PFSK-1 (cell line): ENCODE measurements around the gene CCDC93.

ENCODE experiments used
- FOXP2 ChIP-seq: optimal IDR thresholded peaks from 2 replicates; pipeline ENCODE3; 2011; ENCODE audit warnings: borderline replicate concordance, control low read depth, inconsistent platforms; ENCODE audit not compliant: insufficient read depth; ENCODE audit errors: extremely low read length, extremely low read depth
- POLR2AphosphoS5 ChIP-seq: IDR thresholded peaks from 2 replicates; pipeline ENCODE4 v1.6.1; 2012; ENCODE audit warnings: low read depth, mild to moderate bottlenecking, control low read depth, low read length, moderate library complexity
- SIN3A ChIP-seq: IDR thresholded peaks from 2 replicates; pipeline ENCODE4 v1.6.1; 2012; ENCODE audit warnings: mild to moderate bottlenecking, low read length, moderate library complexity, borderline replicate concordance; ENCODE audit not compliant: insufficient read depth
- TAF1 ChIP-seq: IDR thresholded peaks from 2 replicates; pipeline ENCODE4 v1.6.1; 2012; ENCODE audit warnings: low read length, control low read depth, borderline replicate concordance; ENCODE audit not compliant: insufficient read depth
- TF ChIP-seq, protein P1 (sequence below), 2 experiments: IDR thresholded peaks; 2 replicates each; pipeline versions ENCODE4 v1.6.1 to v1.8.0; 2011 to 2012; ENCODE audit warnings: low read depth in 2 of 2, low read length in 2 of 2, control low read depth in 1 of 2, inconsistent platforms in 1 of 2, mild to moderate bottlenecking in 1 of 2, moderate library complexity in 1 of 2; ENCODE audit not compliant: insufficient read depth in 1 of 2

CCDC93 gene

DNA sequence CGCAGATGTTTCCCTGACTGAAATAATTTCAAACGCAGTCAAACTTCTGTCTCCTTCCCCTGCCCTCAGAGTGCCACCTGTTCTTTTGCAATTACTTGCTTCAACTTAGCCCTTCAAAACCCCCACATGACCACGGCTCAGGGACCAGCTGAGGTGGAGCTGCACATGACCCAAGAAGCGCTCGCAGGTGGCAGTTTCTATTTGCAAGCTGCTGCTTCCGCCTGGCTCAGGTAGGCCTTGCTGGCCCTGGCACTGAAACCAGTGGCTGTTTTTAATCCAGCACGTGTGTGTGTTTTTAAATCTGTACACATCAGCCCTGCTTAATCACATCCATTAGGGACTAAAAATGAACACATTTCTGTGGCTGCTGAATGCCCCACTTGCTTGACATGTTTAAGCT is 95.3 kb downstream of the CCDC93 start:
- TF ChIP-seq, protein P1, sequence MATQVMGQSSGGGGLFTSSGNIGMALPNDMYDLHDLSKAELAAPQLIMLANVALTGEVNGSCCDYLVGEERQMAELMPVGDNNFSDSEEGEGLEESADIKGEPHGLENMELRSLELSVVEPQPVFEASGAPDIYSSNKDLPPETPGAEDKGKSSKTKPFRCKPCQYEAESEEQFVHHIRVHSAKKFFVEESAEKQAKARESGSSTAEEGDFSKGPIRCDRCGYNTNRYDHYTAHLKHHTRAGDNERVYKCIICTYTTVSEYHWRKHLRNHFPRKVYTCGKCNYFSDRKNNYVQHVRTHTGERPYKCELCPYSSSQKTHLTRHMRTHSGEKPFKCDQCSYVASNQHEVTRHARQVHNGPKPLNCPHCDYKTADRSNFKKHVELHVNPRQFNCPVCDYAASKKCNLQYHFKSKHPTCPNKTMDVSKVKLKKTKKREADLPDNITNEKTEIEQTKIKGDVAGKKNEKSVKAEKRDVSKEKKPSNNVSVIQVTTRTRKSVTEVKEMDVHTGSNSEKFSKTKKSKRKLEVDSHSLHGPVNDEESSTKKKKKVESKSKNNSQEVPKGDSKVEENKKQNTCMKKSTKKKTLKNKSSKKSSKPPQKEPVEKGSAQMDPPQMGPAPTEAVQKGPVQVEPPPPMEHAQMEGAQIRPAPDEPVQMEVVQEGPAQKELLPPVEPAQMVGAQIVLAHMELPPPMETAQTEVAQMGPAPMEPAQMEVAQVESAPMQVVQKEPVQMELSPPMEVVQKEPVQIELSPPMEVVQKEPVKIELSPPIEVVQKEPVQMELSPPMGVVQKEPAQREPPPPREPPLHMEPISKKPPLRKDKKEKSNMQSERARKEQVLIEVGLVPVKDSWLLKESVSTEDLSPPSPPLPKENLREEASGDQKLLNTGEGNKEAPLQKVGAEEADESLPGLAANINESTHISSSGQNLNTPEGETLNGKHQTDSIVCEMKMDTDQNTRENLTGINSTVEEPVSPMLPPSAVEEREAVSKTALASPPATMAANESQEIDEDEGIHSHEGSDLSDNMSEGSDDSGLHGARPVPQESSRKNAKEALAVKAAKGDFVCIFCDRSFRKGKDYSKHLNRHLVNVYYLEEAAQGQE (IDR thresholded peaks at IDR 0.05; ENCODE audit: insufficient read depth in 1 of 2, low read depth in 2 of 2, low read length in 2 of 2), result no peak
- no peak for TF ChIP-seq FOXP2
- no peak for TF ChIP-seq TAF1

- TF ChIP-seq TAF1, result no peak
- no peak for TF ChIP-seq SIN3A
- TF ChIP-seq FOXP2, result no peak
- no peak for TF ChIP-seq POLR2AphosphoS5
Observed at GRCh38 chr2:117917223-117917917, 96.5 kb downstream of the CCDC93 start.

DNA sequence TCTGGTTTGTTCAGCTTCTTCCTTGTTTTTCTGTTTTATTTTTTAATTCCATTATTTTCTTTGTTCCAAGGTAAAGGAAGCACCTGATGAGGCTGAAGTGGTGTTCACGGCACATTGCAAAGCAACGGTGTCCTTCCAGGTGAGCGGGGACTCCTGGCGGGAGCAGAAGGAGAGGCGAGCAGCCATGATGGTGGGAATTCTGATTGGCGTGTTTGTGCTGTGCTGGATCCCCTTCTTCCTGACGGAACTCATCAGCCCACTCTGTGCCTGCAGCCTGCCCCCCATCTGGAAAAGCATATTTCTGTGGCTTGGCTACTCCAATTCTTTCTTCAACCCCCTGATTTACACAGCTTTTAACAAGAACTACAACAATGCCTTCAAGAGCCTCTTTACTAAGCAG is 110.9 kb downstream of the CCDC93 start:
- no peak for TF ChIP-seq POLR2AphosphoS5
- TF ChIP-seq SIN3A, result no peak
- no peak for TF ChIP-seq TAF1
- TF ChIP-seq FOXP2, result no peak
- TF ChIP-seq, protein P1 (IDR thresholded peaks at IDR 0.05; ENCODE audit: insufficient read depth in 1 of 2, low read depth in 2 of 2, low read length in 2 of 2), result no peak

DNA sequence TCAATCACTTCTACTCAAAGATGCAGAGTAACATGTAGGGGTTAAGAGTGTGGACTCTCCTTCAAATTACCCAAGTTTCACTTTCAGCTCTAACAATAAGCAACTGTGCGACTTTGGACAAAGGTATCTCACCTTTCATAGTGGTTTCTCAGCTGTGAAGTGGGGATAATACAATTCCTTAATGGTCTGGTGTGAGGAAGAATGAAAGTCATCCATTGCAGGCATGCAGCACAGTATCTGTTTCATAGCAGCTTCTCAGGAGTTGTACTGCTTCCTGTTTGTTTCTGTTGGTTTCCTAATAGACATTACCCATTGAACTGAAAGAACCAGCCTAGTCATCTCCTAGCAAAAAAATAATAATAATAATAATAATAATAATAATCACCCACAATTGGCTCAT is 125.0 kb downstream of the CCDC93 start:
- TF ChIP-seq POLR2AphosphoS5 (no peak), SIN3A (no peak), TAF1 (no peak), FOXP2 (no peak)
- TF ChIP-seq, protein P1 (IDR thresholded peaks at IDR 0.05; ENCODE audit: insufficient read depth in 1 of 2, low read depth in 2 of 2, low read length in 2 of 2), result no peak

DNA sequence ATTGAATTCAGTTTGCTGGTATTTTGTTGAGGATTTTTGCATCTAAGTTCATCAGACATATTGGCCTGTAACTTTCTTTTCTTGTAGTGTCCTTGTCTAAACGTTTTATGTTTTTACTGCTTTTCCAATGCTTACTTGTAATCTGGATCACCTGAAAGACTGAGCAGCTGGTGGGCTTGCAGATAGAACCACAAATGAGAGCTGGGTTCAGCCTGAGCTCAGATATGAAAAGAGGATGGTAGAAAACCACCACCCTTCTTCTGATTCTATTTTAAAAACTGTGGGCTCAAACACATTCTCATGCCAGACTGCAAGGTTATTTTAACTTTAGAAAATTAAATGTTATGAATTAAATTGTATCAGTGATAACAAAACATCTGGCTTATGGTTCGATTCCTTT is 128.6 kb downstream of the CCDC93 start:
- TF ChIP-seq TAF1 (no peak), SIN3A (no peak), POLR2AphosphoS5 (no peak), FOXP2 (no peak)
- TF ChIP-seq, protein P1 (IDR thresholded peaks at IDR 0.05; ENCODE audit: insufficient read depth in 1 of 2, low read depth in 2 of 2, low read length in 2 of 2), result no peak
